Activated T-cell treated with anti-CD3 and anti-CD28 coated beads, Interleukin-2, amount 50 U/mL, for 48 hours (primary cell): ENCODE measurements around the gene SHISAL1.
"Not testable (repeated sequence)": the region's sequence is repeated elsewhere in the genome, so short reads cannot be mapped to it uniquely, and the experiment has no call there.

Experiments used
- DNase-seq, 2 experiments: peaks; one replicate each; pipeline ENCODE4 v3.0.0-alpha.2; 2020

Gene SHISAL1

DNA sequence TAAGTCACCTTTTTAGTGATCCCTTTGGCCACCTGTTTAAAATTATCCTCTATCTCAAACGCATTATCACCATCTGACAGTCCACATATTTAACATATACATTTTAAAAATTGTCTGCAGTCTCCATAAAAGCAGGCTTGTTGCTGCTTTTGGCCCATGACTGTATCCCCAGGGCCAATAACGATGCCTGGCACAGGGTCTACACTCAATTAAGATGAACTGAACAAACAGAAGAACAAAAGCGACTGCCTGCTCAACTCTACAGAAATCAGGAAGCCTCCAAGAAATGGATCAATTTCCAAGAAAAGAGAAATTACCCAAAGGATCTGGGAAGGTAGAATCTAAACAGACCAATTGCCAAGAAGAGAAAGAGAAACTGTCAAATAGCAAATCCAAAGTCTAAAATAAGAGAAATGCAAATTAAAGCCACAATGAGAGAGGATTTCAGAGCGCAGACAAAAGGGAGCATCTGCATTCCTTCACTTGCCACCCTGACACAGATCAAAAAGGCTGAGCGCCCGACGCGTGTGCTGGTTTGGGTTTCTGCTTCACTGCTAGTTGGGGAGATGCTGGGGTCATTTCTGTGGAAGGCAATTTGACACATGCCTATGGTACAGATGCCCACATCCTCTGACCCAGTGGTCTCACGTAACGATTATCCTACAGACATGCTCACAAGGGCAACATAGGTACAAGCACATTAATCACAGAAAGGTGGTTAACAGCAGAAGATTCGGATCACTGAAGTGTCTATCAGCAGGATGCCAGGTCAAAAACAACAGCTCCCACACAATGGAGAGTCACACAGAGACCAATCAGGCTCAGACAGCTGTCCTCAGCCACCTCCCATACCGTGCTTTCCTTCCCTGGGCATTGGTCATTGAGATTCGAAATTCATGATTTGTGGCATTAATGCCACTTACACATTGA lies 55.9 kb downstream of the SHISAL1 start:
- no peak for DNase-seq

DNA sequence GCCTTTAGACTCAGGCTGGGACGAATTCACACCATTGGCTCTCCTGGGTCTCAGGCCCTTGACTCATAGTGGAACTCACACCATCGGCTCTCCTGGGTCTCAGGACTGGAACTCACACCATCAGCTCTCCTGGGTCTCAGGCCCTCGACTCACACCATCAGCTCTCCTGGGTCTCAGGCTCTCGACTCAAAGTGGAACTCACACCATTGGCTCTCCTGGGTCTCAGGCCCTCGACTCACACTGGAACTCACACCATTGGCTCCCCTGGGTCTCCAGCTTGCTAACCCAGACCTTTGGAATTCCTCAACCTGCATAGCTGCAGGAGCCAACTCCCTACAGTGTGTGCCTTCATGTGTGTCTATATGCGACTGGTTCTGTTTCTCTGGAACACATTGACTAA lies 56.7 kb downstream of the SHISAL1 start:
- no peak for DNase-seq

DNA sequence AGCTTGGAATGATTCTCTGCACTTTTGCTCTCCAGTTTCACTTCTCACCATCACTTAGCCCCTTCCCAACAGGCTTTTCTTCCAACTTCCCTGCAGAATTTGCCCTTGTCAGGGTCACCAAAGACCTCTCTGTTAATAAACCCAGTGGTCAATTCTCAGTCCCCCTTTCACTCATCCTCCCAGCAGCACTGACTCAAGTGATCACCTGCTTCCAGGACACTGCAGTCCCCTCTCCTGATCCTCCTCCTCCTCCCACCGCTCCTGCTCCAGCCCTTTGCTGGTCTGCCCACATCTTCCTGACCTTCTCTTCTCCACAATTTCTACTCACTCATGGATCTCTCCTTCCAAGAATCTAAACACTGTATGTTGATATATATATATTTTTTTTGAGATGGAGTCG lies 57.9 kb downstream of the SHISAL1 start:
- no peak for DNase-seq

DNA sequence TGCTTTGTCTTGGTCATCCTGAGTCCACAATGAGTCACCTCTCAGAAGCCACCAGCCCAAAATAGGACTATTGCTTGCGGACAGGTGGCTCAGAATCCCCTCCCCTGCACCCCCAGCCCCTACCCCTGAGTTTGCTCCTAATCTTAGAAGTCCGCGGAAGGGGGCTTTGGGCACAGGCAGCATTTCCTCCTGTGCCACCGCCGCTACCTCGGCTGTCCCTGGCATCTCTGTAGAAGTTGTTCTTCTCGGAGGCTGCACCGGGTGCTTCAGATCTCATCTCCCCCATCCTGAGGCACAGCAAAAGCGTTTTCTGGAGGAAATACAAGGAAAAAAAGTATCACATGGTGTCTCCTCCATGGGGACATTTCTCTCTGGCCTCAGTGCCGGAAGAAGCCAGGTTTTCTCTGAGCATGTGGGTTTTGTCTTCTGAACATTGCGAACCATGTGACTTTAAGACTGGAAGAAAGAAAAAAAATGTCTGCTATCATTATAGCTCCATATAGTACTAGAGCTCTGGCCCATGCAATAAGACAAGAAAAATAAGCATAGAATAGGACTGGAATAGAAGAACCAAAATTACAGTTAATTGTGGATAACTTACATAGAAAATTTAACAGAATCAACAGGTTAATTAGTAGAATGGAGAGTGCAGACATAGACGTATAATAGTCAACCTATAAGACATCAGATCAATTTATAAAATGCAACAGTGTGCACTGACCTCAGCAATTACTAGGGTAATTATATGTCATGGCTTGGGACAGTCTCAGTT lies 63.2 kb downstream of the SHISAL1 start:
- no peak for DNase-seq

DNA sequence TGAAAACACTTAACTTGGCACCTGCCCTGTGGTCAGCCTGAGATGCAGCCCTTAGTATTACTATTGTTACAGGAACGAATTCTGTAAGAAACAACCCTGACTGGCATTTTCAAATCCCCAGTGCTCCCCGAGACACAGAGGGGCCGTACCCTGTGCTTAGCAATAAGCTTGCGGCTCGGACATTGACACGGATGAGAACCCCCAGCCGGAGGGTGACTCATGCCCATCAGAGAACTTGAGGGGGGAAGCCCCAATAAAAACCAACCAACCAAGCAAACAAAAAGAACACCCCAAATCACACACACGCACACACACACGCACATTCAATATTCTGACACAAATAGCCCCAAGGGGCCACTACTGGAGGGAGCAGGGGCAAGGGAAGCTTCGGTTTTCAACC lies 63.8 kb downstream of the SHISAL1 start:
- DNase-seq, result no peak

DNA sequence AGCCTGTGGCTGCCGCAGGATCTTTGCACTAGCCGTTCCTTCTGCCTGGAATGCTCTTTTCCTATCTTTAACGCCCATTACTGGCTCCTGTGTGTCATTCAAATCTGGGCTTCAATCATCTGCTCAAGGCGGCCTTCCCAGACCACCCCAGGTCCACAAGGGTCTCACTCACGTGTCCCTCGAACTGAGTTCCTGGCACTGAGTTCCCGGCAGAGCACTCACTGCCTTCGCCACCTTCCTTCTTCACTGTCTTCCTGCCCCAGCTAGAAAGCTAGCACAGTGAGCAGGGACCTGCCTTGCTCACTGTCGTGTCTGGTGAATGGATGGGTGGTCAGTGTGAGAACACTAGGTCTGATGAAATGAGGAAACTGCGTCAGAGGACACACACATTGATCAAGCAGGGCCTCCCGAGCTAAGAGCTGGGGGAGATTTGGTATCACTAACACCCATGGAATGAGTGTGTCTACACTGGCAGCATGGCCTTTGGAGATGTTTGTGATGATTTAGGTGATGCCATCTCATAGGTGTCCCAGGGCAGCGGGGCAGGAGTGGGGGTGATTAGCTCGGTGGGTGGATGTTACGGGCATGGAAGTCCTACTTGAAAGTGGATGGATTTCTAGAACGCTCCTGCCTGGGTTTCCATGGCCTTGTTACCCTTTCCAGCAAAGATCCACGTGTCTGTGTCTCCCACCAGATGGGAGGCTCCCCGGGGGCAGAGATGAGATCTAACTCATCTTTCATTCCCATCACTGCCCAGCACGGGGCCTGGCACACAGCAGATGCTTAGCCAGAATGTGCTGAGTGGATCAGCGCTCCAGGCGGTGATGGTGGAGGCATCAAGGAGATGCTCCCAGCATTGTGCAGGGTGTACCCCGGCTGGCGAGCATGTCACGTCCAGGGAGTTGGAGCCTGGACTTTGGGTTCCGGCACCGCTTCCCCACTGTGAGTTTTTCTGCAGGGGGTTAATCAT lies 64.5 kb downstream of the SHISAL1 start:
- peak in 1 of 2 experiments; percentile 2 for DNase-seq

DNA sequence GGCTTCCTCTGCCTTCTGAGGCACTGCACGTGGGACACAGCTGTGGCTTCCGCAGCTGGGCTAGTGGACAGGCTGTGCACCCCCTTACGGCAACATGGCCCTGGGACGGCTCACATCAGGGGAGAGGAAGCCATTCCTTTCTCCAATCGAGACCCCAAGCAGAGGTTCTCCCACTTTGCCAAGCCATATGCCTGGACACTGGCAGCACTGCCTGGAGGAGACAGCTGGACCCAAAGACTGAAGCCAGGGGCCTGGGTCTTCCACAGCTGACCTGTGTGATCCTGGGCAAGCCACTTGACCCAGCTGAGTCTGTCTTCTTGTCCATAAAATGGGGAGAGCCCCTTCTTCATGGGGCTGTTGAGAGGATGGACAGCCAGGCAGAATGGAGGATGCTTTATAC lies 65.4 kb downstream of the SHISAL1 start:
- DNase-seq, result peak in 1 of 2 experiments; percentile 11

DNA sequence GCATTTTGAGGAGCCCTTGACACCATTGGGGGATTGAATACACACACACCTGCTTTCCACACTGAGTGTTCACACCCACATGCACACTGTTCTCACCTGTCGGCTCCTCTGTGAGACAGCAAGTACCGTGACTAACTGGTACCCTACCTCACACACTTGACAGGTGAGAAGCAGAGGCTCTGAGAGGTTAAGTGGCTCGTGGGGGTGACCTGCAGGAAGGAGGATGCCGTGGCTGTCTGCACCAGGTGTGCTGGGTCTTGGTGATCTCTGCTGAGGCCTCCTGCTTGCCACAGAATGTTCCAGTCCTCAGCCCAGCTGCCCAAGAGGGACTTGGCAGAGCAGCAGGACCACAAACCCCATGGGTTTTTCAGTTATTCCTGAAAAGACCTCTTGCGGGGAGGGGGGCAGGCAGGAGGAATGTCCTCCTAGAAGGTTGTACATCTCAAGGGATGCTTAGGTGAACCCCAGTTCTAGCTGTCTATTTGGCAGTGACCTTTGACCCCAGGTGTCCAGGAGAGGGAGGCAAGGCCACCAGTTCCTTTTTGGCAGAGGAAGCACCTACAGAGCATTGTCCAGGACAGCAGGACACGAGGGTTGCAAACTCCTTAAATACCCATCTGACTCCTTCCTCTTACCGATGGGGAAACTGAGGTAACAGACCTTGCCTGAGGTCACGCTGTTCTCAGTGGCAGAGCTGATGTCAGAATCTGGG lies 66.0 kb downstream of the SHISAL1 start:
- DNase-seq, result peak in 1 of 2 experiments; percentile 7

DNA sequence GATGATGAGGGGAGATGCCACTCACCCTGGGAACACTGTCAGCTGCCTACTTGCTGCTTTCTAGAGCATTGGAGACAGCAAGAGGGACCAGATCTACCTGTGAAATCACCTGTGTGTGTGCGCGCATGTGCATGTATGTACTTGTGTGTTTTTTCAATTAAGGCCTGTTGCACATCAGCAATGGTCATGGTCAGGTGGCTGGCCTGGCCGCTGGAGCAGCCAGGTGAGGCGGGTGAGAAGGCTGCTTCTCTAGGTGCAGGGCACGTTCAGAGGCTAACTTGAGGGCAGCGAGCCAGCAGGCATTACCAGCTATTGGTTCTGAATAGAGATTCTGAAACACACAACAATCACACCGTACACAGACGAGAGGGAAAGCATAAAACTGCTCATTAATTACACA lies 66.9 kb downstream of the SHISAL1 start:
- DNase-seq, result peak; percentile 0 to 1

DNA sequence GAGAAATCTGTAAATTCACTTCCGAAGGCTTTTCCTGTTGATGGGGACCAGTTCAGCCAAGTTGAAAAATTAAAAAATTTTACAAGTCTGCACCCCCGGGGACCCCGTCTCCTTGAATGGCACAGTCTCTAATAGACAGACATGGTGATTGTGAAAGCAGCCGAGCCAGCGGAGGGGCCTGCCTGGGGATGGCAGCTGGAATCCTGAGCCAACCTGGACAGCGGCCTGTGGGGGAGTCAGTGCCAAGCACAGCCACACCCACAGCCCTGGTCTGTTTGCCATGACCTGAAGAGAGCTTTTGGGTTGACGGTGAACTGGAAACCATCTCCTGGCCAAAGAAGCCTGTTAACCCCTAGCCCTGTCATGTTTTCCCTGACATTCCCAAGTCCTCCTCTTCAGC lies 67.3 kb downstream of the SHISAL1 start:
- DNase-seq, result peak in 1 of 2 experiments; percentile 1

DNA sequence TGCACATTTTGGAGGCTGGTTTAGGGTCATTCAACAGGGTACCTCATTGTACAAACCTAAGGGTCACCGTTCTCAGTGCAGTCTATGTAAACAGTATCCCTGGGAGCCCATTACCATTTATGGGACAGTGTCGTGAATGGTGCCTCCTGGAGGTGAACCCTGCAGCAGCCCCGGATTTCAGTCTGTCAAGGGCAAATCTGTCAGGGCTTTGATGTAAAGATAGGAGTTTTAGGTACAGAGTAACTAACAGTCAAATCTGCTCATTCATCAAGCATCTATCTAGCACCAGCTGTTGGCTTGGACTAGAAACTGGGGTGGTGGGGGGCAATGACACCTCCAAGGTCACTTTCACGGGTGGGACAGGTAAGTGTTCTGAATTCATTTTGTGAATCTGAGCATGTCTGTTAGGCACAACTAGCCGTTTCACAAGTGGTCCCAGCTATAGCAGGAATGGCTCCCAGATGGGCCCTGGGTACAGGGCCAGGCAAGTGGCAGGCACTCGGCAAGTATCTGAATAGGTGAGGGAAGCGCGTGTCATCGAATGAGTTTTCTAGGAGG lies 68.4 kb downstream of the SHISAL1 start:
- DNase-seq, result peak in 1 of 2 experiments; percentile 2

DNA sequence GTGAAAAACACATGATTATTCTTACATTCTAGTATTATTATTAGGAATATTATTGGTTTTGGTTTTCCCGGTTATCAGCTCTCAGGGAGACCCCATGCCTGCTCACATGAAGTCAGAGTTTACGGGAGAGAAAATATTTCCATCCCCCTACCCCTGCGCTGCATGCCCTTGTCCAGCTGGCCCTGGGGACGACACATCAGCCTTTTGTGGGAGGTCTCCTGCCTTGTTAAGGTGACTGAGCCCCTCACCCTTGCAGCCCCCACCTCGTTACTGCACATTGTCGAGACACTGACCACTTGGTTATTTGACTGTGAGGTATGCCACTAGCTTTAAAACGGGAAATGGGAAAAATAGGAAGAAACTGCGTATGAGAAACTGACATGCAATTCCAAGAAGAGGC lies 69.0 kb downstream of the SHISAL1 start:
- DNase-seq, result no peak

DNA sequence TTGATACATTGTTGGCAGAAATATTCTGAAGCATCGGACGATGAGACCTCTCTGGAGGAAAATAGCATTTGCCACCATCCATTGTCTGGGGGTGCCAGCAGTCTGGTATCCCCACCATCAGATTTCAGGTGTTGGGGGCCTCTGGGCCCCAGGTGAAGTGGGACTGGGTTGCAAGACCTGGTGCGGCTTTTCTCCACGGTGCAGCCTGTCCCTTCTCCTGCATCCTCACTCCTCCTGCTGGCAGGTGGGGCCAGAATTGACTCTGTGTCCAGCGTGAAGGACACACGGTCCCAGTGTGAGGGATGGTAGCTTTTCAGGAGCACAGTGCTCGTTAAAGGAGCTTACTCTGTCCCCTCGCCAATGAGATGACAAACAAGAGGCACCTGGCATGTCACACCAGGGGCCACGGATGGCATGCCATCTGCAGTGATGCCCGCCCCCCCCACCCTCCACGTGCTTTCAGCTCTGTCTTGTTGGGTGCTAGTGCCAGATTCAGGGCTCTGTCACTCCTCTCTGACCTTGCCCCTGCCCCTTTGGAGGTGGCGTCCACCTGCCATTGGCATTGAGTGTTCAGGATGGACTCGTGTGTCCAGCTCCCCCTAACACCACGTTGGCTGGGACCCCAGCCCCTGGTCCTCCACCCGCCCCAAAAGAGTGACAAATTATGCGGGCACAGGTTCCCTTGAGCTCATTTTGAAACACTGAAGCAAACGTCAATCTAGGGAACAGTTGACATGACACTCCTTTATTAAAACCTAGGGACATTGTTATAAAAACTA lies 69.6 kb downstream of the SHISAL1 start:
- DNase-seq, result peak in 1 of 2 experiments; percentile 3

DNA sequence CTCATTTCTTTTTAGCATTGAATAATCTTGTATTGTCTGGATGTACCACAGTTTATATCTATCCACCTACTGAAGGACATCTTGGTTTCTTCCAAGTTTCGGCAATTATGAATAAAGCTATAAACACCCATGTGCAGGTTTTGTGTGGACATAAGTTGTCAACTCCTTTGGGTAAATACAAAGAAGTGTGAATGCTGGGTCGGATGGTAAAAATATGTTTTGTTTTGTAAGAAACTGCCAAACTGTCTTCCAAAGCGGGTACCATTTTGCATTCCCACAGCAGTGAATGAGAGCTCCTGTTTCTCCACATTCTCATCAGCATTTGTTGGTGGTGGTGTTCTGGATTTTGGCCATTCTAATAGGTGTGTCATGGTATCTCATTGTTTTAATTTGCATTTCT lies 71.6 kb downstream of the SHISAL1 start:
- not testable (repeated sequence) for DNase-seq

DNA sequence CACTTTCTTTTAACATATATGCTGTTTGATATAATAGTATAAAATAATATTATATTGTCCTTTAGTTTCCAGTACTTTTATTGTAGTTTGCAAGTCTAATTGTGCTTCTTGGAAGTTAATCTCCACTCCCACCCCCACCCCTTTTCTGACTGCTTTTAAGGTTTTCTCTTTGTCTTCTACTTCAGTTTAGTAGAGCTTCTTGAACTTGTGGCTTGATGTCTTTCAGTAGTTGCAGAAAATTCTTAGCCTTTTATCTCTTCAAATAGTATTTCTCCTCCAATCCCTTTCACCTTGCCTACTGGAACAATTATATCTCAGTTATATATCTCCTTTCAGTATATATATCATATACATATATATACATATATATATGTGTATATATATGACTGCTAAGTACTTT lies 75.5 kb downstream of the SHISAL1 start:
- no peak for DNase-seq

DNA sequence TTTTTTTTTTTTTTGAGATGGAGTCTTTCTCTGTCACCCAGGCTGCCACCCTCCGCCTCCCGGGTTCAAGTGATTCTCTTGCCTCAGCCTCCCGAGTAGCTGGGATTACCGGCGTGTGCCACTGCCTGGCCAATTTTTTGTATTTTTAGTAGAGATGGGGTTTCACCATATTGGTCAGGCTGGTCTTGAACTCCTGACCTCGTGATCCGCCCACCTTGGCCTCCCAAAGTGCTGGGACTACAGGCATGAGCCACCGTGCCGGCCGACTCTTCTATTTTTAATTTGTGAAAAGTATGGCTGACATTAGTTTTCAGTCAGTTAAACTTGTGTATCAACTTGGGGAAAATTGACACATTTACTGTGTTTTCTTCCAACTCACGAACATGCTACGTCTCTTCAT lies 78.4 kb downstream of the SHISAL1 start:
- DNase-seq, result not testable (repeated sequence)

DNA sequence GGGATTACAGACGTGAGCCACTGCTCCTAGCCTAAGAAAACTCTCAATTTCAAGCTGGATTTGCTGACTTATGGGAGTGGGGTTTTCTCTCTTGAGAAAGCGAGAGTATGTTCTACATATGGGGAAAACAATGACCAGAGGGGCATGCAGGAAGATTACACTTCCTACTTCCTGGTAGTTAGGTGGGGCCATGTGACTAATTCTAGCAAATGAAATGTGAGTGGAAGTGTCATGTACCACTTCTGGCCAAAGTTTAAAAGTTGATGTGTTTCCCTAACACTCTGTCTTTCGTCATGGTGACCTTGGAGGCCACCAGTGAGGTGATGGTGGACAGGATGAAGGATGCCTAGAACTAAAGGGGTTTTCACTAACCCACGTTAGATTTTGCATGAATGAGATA lies 81.5 kb downstream of the SHISAL1 start:
- no peak for DNase-seq

DNA sequence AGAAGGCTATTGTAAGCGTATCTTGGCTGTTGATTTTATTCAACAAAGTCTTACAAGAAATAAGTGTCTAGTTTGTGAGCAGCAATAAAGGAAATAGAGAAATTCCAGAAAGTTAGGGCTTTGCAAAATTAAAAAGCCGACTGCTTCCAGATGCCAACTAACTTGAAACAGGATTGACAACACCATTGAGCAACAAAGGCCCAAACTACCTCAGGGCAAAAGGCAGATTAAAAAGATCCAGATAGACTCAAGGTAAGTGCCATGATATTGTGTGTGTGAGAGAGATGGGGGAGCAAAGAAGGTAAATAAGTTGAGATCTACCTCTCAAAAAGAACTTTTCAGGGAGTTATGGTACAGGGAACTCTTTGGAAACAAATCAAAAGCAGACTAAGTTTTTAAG lies 82.9 kb downstream of the SHISAL1 start:
- DNase-seq, result no peak

DNA sequence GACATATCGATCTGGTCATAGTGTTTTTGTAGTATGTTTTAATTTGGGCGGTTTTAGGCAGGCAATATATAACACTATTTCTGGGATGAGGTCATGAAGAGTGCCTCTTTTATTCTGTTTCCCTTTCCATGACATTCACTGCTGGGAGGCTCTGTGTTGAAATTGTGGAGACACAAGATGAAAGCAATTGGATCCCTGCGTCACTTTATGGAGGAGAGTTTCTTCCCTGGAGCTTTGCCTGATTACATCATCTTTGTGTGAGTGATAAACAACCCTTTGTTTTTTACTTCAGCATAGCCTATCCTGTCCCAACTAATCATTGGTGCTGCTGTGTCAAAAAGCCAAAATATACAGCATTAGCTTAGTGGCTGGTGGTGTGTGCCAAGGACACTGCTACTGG lies 83.4 kb downstream of the SHISAL1 start:
- no peak for DNase-seq

DNA sequence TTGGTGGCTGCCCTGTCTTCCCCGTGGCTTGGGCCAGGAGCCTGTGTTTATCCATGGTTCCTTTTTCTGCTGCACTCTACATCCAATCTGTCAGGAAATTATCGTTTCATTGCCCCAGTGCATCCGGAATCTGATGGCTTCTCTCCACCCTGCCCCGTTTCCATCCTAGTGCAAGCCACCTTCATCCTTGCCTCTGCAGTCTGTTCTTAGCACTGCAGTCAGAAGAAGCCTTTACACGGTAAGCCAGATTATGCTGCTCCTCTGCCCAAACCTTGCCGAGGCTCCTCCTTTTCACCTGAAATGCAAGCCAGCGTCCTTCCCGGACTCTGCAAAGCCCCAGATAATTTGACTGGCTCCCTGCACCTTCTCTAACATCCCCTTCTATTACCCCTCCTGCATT lies 86.9 kb downstream of the SHISAL1 start:
- no peak for DNase-seq
